Activated naive CD4-positive, alpha-beta T cell treated with anti-CD3 and anti-CD28 coated beads, Interleukin-2, amount 50 U/mL, for 16 hours (primary cell): ENCODE results near the gene MAP6.
"Not testable (repeated sequence)": the region's sequence is repeated elsewhere in the genome, so short reads cannot be mapped to it uniquely, and the experiment has no call there.

Experiments
- DNase-seq: peaks from one replicate; pipeline ENCODE4 v3.0.0-alpha.2; 2020

MAP6 gene

DNA sequence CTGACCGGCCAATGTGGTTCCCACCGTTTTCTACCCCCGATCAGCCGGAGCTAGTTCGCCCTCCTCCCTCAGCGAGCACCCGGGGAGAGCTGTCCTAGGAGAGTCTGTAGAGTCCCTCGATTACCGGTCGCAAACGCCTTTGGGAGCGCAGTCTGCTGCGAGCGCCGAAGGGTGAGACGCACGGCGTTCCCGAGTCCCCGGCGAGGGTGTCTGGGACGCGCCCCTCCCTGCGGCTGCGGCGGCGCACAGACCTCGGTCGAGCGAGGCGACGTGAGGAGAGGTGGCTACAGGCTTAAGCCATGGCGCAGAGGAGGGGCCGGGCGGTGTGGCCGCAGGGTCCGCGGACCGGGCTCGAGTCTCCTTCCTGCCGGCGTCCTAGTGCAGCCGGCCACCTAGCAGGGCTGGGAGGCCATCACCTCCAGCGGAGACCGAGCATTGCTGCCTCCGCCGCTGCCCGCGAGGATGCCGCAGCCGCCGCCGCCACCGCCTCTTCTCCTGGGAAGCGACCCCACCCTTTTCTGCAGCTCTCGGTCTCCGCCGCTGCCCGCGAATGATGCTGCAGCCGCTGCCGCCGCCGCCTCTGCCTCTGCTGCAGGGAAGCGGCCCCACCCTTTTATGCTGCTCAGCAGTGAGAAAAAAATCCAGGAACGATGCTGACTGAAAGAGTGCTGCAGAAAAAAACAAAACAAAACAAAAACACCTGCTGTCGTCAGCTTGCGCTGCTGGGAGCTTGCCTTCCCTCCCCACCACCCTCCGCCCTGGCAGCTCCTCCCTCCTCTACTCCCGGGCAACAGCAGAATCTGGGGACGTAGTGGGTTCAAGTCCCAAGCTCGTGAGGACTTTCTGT lies at the start of gene MAP6:
MAP6 (minus strand) TSS at position 588 of the 847 bp plus-strand sequence. CDS start 669 bp downstream, outside the sequence.
- peak; percentile 15 for DNase-seq

DNA sequence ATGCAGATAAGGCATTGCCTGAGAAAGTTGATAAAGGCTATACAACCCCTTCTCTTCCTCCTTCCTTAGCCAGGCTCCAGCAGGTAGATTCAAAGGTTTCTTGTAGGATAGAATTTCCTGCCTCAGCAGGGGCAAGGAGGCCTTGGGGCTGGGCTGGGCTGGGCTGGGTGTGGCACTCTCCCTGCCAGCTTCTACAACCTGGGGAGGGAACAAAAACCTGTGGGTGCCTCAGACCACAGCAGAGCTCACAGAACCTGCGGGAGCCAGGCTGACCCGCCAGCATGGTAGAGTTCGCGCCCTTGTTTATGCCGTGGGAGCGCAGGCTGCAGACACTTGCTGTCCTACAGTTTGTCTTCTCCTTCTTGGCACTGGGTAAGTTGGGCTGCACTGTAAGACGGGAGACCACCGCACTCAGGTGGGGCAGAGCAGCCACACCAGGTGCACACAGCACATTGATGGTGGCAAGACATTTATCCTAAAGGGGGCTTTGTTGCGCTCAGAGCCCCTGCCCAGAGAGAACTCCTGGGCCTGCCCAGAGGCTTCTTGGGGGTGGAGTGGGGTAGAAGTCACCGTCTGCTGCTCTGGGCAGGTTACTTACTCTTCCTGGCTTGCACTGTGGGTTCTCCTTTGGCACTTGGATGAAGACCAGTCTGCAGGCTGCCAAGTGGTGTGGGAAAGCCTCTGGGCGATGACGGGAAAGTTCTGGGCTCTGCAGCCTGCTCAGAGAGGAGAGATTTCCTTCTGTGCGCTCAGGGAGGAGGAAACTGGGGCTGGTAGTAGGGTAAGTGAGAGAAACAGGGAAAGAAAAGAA lies 49.0 kb upstream of the MAP6 start, which contains the start of gene MOGAT2:
MOGAT2 (plus strand) TSS at position 231 of the 811 bp plus-strand sequence; CDS start at position 282, 51 bp downstream.
- DNase-seq: no peak

DNA sequence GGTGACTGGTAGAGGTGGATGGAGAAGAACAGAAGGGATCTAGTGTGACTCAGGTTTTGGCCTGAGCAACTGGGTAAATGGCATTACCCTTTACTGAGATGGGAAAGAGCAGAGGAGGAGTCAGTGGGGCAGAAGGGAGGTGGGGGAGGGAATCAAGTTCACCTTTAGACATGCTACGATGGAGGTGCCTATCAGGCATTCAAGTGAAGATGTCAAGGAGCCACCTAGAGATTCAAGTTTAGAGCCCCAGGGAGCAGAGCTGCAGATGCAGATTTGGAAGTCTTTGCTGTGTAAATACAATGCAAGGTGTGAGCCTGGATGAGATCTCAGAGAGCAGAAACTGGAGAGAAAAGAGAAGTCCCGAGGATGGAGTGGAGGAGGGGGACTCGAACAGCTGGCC lies 47.8 kb upstream of the MAP6 start:
- DNase-seq: no peak

DNA sequence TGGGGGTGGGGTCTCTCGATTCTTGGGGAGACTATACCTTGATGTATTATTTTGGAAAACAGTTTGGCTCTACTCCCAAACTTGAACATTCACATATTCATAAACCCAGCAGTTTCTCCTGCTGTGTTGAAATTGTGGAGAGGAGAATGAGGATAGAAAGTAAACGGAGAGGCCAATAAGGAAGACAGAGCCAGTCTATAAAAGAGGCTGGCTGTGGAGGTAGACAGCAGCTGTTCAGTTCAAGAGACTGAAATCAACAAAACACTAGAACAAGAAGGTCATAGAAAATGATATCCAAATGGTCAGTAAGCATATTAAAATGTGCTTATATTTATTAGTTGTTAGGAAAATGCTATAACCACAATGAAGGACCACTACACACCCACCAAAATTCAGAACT lies 46.9 kb upstream of the MAP6 start:
- DNase-seq: no peak

DNA sequence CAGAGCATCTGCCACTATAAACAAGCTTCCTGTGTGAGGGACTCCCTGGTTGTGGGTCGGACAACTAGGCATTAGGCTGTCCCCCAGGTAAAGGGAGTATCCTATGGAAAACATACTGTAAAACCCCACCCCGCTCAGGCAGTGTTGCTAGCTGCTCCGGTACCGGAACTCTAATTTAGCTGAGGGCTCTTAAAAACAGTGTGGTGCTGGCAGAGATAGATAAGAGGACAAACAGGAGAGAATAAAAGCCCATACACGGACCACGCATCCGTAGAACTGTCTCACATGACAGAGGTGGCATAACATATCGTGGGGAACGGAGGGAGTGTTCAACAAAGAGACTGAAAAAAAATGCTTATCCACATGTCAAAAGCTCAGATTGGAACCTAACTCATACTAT lies 45.4 kb upstream of the MAP6 start:
- DNase-seq: no peak

DNA sequence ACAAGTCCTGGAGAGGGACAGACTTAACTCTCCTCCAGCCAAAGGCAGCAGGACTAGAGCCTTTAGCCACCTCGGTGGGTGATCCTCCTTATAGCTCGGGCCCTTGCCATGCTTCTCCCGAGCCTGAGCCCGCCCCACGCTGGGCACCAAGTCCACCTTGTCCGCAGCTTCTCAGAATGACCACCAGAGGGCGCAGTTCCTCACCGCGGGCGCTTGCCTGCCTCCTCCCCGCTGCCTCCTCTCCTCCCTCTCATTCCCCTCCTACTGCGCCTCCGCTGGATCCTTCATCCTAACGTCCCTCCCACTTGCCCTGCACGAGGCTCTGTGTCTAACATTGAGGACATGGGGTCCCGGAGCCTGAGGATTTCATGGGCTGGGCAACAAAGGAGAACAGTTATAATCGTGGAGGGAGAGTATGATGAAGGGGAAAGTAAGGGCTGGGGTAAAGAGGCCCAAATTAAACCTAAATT lies 37.5 kb upstream of the MAP6 start:
- peak; percentile 62 for DNase-seq

DNA sequence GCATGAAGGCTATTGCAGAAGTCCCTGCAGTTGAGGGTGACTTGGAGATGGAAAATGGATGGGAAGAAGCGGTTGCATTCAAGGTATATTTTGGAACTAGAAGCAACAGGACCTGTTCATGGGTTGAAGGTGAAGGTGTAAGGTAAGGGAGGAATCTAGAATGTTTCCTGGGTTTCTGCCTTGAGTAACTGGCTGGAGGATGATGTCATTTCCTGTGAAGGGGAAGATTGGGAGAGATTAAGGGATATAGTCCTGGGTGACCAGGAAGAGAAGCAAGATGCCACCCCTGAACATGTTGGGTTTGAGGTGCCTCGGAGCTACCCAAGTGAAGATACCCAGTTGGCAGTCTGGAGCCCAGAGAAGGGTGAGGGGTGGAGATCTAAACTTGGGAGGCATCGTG lies 36.7 kb upstream of the MAP6 start:
- DNase-seq: no peak

DNA sequence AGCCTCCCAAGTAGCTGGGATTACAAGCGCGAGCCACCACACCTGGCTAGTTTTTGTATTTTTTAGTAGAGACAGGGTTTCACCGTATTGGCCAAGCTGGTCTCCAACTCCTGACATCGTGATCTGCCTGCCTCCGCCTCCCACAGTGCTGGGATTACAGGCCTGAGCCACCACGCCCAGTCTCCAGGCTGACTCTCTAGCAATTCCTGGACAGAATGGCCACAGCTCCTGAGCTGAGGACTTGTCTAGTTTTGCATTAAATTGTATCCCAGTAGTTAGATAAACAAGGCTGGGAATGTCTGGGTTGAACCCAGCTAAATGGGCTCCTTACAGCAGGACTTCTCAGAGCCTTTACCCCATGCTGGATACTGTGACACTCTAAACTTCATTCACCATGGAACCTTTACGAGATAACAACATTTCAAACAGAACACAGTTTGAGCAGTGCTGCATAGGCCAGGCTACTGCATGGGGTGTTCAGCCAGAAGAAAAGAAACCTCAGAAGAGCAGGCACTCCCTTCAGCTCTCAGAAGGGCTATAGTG lies 34.9 kb upstream of the MAP6 start:
- DNase-seq: no peak

DNA sequence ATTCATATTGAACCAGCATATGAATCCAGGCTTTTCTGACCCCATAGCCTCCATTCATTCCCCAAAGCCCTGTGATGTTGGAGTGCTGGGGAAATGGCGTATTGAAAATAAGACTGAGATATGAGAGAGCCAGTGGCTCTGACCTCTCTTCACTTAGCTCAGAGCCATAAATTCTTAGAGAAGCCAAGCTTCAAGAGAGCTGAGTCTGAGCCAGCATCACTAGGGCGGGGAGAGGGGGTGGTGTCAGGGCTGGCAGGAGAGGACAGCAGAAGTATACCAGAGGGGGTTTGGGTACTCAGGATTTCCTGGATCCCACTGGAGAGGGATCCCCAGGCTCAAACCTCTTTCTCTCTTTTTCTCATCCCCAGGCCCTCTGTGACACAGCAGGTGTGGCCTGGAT lies 32.1 kb upstream of the MAP6 start:
- no peak for DNase-seq

DNA sequence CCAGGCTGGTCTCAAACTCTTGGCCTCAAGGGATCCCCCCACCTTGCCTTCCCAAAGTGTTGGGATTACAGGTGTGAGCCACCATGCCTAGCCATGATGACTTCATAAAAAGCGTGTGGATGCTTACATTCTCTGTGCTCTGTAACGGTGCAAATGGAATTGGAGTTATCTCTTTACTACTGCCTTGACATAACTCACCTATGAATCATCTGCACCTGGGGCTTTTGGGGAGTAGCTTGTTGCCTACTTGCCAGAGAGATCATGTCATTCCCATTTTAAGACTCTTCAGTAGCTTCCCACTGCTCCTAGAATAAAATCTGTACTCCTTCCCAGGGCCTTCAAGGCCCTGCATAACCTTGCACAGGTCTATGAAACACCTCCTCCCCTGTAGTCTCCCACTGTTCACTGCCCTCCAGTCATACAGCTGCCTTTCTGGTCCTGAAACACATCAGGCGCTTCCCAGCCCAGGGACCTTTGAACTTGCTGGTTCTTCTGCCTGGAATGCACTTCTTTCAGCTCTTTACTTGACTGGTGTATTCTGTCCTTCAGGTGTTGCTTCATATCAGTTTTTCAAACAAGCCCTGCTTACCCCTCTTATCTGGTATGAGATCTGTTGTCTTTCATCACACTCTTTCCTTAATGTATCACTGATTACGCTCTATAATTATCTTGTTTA lies 29.2 kb upstream of the MAP6 start:
- no peak for DNase-seq

DNA sequence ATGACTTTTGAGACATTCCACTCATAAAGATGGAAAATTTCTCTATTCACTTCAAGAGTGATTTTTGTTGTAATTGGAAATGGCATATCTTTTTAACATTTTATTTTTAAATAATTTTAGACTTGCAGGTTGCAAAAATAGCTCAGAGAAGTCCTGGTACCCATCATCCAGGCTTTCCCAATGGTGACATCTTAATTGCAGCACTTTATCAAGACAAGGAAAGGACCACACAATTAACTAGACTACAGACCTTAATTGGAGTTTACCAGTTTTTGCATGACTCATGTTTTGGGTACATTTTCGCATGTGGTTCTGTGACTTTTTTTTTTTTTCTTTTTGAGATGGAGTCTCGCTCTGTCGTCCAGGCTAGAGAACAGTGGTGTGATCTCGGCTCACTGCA lies 23.0 kb upstream of the MAP6 start:
- no peak for DNase-seq

DNA sequence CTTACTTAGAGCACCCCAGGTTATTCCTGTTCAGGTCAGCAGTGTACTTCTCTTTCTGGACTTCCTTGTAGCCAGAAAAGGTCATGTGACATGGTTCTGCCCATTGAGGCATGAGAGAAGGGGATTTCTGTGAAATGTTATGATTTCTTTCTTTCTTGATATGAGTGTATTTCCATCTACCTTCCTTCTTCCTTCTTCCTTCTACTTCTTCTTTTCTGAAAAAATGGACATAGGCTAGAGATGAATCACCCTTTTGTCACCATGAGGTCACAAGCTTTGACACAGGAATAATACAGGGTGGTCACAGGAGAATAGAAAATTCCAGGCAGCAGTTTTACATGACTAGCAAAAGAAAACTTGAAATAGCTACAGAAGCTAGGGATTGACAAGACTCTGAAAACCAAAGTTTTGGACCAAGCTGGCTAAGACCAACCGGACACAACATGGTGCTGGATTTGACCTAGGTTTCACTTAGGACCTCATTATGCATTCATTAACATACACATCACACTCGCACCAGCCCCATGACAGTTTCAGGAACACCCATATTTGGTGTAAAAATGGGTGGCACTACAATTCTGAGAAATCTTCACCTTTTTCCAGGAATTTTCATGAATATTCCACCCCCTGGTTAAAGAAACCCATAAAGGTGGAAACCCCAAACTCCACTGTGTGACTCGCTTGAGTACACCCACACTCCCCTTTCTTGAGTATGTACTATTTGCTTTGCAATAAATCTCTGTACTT lies 21.2 kb upstream of the MAP6 start:
- no peak for DNase-seq

DNA sequence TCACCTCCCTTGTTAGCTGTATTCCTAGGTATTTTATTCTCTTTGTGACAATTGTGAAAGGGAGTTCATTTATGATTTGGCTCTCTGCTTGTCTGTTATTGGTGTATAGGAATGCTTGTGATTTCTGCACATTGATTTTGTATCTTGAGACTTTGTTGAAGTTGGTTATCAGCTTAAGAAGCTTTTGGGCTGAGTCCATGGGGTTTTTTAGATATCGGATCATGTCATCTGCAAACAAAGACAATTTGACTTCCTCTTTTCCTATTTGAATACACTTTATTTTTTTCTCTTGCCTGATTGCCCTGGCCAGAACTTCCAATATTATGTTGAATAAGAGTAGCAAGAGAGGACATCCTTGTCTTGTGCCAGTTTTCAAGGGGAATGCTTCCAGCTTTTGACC lies 15.0 kb upstream of the MAP6 start:
- DNase-seq: not testable (repeated sequence)

DNA sequence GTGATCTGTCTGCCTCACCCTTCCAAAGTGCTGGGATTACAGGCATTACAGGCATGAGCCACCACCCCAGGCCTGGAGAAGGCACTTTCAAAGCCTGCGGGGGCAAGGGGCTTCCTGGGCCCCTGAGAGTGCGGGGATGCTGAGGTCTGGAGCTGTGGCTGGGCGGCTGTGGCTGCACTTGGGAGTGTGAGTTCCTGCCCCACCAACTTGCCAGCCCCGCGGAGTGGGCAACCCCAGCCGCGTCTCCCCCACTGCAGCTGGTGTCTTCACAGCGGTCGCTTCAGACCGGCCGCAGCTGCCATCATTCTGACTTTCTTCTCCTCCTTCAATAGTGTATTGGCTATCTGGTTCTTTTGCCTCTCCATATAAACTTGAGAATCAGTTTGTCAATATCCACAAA lies 10.7 kb upstream of the MAP6 start:
- DNase-seq: no peak

DNA sequence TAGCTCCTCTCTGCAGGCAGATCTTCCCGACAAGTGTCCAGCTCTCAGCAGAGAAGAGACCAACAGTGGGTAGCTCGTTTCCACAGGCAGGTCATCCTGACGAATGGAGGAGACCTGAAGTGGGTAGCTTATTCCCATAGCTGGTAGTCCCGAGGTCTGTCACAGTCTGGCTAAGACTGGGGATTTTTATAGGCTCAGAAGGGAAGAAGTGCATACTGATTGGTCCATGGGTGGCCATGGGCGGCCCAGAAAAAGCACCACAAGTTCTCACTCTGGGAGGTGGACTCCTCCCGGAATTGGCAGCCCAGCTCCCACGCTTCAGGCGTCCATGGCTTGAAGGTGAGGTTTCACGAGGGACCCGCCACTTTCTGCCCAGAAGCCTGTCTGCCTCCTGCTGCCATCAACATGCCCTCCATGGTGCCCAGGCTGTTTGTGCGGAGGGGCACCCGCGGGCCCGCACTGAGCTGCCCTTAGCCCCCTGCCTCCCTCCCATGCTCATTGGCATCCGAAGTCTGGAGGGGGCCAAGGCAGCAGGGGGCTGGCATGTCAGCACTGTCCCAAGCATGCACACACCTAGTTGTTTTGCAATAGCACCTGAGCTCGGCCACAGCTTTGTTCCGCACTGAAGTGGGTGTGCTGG lies 9.9 kb upstream of the MAP6 start:
- DNase-seq: no peak

DNA sequence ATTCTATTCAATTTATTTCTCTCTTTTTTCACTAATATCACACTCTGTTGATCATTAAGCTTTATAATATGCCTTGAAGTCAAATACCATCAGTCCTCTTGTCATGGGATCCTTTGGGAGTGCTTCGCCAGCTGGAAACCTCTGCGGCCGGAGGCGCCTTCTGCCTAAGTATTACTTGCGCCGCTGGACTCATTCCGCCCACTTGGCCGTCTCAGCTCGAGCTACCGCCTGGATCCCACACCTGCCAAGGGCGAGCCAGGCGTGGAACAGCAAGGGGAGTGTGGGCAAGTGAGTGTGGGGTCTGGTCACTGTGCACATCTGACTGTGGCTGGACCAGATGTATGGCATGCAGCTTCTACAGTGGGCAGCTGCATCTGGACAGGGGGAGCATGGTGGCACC lies 9.1 kb upstream of the MAP6 start:
- DNase-seq: no peak

DNA sequence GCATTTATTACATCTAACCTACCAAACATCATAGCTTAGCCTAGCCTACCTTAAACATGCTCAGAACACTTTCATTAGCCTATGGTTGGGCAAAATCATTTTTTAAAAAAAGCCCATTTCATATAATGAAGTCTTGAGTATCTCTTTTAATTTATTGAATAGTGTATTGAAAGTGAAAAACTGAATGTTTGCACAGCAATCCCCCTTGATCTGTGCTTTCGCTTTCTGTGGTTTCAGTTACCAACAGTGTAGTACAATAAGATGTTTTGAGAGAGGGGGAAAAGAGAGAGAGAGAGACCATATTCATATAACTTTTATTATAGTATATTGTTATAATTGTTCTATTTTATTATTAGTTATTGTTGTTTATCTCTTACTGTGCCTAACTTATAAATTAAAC lies 8.4 kb upstream of the MAP6 start:
- no peak for DNase-seq

DNA sequence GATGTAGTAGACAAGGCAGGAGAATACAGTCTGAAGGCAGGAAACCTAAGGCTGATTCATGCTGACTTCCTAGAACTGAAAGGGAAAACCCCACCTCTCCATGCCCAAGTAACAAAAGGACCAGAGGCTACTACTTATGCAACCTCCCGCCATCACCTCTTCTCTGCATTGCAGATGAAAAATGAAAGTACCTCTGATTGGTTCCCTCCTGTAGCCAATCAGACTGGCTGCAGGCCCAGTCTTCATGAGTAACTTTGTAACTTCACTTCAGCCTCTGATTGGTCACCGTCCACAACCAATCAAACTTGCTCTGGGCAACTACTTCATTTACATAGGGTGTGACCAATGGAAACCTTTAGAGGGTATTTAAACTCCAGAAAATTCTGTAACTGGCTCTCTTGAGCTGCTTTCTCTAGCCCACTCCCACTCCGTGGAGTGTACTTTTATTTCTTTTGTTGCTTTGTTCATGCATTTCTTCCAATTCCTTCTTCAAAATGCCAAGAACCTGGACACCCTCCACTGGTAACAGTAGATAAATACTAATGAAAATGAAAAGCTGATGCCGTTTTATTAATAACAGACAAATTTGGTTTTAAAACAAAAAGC lies 5.2 kb upstream of the MAP6 start:
- DNase-seq: no peak

DNA sequence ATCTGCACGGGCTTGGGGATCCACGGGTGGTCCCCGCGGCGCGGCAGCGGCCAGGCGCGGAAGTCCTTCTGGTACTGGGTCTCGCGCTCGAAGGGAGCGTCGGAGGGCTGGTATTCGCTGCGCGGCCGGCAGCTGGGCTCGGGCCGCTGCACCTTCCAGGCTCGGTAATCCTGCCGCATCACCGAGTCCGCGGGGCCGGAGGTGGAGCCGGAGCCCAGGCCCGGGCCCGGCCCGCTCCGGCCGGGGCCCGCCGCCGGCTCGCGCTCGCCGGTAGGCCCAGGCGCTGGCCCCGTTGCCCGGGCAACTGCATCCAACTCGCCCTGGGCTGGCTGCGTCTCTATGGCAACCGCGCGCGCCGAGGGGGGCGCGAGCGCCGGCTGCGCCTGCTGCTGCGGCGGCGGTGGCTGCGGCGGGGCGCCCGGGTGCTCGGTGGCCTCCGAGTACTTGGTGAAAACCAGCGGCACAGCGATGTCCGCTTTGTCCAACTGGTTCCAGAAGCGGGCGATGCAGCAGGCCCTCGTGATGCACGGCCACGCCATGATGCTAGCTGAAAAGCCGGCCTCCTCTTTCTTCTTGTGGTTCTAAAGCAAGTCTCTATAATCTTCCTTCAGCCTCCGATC lies 897 bp downstream of the MAP6 start:
- DNase-seq: peak; percentile 26

DNA sequence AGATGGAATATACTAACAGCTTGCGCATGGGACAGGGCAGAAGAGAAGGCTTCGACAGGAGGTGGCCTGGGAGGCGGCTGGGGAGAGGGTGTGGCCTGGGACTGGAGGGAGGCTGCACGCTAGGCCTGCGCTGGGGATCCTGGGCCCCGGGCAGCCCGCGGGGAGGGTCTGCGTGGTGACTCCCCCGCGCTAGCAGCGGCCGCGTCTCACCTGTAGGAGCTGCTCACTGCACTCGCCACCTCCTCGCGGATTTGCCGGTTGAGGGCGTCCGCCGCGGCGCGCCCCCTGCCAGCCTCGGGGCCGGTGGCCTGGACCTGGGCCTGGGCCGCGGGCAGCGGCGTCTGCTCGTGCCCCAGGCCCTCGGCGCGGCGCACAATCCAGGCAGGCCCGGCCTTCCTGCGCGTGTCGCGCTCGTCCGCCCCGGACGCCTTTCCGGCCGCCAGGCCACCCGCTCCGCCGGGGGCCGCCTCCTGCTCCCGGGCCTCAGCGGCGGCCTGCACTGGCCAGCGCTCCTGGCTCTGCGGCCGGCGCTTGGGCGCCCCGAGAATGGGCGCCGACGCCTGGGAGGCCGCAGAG lies 1.5 kb downstream of the MAP6 start:
- DNase-seq: peak; percentile 15
